Kidney (tissue), 14 donors: ENCODE results near the gene SLC35G1. TPM values are rescaled to one million over a fixed set of nuclear protein-coding genes. Genes with fewer than 3 reads are reported as not detected.
A peak's percentile ranks its signal among the peaks of the same experiment; 100 is the strongest.

Source experiments
- DNase-seq, 5 donors: peaks; one replicate each; pipeline ENCODE4 v3.0.0-alpha.2; 2013 to 2020
- FAIRE-seq: peaks from 2 replicates; lab custom pipeline; 2012; peaks lifted over from hg19 to GRCh38; lab: Jason Lieb, UNC
- H3K27ac ChIP-seq, 2 donors: one replicate each; pipeline ENCODE4 v1.7.0; 2013; ENCODE audit warnings: low read depth in 2 of 2, low read length in 2 of 2, inconsistent platforms in 1 of 2
- H3K27me3 ChIP-seq: one replicate; pipeline ENCODE4 v1.7.1; 2013; ENCODE audit warnings: low read length, inconsistent platforms; ENCODE audit not compliant: control insufficient read depth, insufficient read depth
- H3K36me3 ChIP-seq, 3 donors: one replicate each; pipeline versions ENCODE4 v1.7.0 to v1.7.1; 2013; ENCODE audit warnings: low read length in 3 of 3, control low read depth in 1 of 3, inconsistent platforms in 1 of 3; ENCODE audit not compliant: insufficient read depth in 3 of 3, control insufficient read depth in 2 of 3
- H3K4me1 ChIP-seq, 3 donors: one replicate each; pipeline versions ENCODE4 v1.7.0 to v1.7.1; 2013; ENCODE audit warnings: low read length in 3 of 3, inconsistent platforms in 1 of 3, low read depth in 1 of 3; ENCODE audit not compliant: control insufficient read depth in 2 of 3, insufficient read depth in 2 of 3
- H3K4me3 ChIP-seq, 3 donors: one replicate each; pipeline versions ENCODE4 v1.7.0 to v1.8.1; 2013; ENCODE audit warnings: low read length in 3 of 3, control low read depth in 1 of 3, inconsistent platforms in 1 of 3
- H3K9ac ChIP-seq, 3 donors: one replicate each; pipeline versions ENCODE4 v1.7.0 to v1.7.1; 2013; ENCODE audit warnings: low read length in 3 of 3, control low read depth in 1 of 3, inconsistent platforms in 1 of 3
- H3K9me3 ChIP-seq, 3 donors: one replicate each; pipeline versions ENCODE4 v1.7.0 to v1.7.1; 2013; ENCODE audit warnings: low read length in 3 of 3, control low read depth in 1 of 3, inconsistent platforms in 1 of 3; ENCODE audit not compliant: control insufficient read depth in 2 of 3, insufficient read depth in 1 of 3
- intact Hi-C: fragments of 100-400 bp; cut with DNase I; formaldehyde crosslinking; loops from one replicate; pipeline ENCODE4 v1.11.1; 2022
- polyA plus RNA-seq: library from polyadenylated mRNA; stranded (reverse); fragments of 350-450 nt; fragmentation: Illumina TruSeq; extraction: RNeasy Lipid Tissue Mini Kit (QIAGEN cat#74804); gene quantifications from one replicate; pipeline ENCODE4 v1.2.3, GENCODE V29; 2014; ENCODE audit warnings: low read depth, low replicate concordance; ENCODE audit not compliant: insufficient read depth
- total RNA-seq: library from RNA; stranded (reverse); fragmentation: NEBNext Ultra II Directional; extraction: Animal tissue kit (Norgen Biotek cat#: 25700); gene quantifications from one replicate; pipeline ENCODE4 v1.2.1, GENCODE V29; 2021
- TF ChIP-seq, protein P1 (sequence below): IDR thresholded peaks from 3 replicates; pipeline ENCODE4 v1.5.1; 2012; ENCODE audit warnings: mild to moderate bottlenecking, moderate library complexity, borderline replicate concordance; ENCODE audit not compliant: insufficient read depth; ENCODE audit errors: extremely low read depth
- donor health status: control.
- donor health status: control.
- donor health status: control.
- donor health status: control.
- donor health status: control.
- donor health status: DM: yes; HTN: yes; CAD: no.
- donor health status: Normal renal cell carcinoma (clear cell type).

Gene SLC35G1
- total and polyA plus RNA-seq, 2 donors from 2014 or later, result 2.6 to 3.1 TPM

DNA sequence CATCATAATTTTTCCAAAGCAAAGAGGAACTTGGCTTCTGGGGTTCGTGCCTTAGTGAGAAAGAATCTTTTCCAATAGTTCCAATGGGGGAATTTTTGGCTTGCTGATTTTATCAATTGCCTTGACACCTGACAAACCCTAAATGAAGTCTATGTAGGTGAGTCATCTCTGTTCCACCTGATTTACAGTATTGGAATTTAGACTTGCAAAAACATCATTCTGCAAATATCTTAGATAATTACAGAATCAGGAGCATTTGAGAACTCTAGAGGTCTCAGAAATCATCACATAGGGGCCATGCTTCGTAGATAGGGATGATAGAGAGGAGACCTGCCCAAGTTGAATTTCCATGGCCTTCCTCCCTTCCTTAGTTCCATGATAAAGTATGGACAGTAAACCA, 9.3 kb downstream of the SLC35G1 start:
- TF ChIP-seq, protein P1, sequence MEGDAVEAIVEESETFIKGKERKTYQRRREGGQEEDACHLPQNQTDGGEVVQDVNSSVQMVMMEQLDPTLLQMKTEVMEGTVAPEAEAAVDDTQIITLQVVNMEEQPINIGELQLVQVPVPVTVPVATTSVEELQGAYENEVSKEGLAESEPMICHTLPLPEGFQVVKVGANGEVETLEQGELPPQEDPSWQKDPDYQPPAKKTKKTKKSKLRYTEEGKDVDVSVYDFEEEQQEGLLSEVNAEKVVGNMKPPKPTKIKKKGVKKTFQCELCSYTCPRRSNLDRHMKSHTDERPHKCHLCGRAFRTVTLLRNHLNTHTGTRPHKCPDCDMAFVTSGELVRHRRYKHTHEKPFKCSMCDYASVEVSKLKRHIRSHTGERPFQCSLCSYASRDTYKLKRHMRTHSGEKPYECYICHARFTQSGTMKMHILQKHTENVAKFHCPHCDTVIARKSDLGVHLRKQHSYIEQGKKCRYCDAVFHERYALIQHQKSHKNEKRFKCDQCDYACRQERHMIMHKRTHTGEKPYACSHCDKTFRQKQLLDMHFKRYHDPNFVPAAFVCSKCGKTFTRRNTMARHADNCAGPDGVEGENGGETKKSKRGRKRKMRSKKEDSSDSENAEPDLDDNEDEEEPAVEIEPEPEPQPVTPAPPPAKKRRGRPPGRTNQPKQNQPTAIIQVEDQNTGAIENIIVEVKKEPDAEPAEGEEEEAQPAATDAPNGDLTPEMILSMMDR, result no peak
- H3K4me3 ChIP-seq, result no peak overlapping the region
- no peaks in the 10 kb centered on the region for H3K27me3 ChIP-seq
- H3K27ac ChIP-seq, result no peak overlapping the region
- no peak overlapping the region for H3K9ac ChIP-seq
- FAIRE-seq (no peak), DNase-seq (no peak)
- intact Hi-C loops, result no loop called here
- no peaks in the 10 kb centered on the region for H3K9me3 ChIP-seq
- no peaks in the 10 kb centered on the region for H3K4me1 ChIP-seq
- no peaks in the 10 kb centered on the region for H3K36me3 ChIP-seq

DNA sequence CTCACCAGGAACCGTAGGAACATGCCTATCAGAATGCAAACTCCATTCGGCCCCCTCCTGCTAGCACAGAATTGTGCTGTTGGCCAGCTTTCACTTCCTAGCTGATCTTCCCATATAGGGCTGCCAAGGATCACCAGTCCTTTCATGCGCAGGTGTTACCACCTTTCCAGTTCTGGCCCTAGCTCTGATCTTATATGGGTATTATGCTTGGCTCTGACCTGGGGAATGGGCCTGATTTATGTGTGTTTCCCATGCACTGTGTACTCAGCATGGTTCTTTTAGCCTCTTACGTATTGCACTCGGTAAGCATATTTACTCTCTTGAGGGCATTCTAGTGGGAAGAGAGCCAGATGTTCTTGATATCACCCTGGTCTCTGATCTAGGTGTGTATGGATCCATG, 11.1 kb downstream of the SLC35G1 start:
- DNase-seq (no peak), FAIRE-seq (no peak)
- Histone ChIP-seq H3K27me3 (no peaks in the 10 kb centered on the region), H3K9me3 (no peaks in the 10 kb centered on the region), H3K27ac (no peak overlapping the region), H3K4me1 (no peaks in the 10 kb centered on the region), H3K9ac (no peak overlapping the region), H3K4me3 (no peak overlapping the region), H3K36me3 (no peaks in the 10 kb centered on the region)
- intact Hi-C loops, result no loop called here
- TF ChIP-seq, protein P1, result no peak

DNA sequence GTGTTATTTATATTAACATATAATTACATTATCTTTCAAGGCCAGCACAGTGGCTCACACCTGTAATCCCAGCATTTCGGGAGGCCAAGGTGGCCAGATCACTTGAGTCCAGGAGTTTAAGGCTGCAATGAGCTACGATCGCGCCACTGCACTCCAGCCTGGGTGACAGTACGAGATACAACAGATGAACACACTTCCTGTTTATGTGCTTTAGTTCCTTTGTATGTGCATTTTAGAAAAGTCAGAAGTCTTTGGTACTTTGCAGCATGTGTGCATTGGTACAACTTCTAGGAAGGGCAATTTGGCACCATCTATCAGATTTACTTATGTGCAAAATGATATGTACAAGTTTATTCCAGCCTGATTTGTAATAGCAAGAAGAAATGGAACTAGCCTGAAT, 13.3 kb downstream of the SLC35G1 start:
- Histone ChIP-seq H3K9me3 (no peaks in the 10 kb centered on the region), H3K9ac (no peak overlapping the region), H3K4me3 (no peak overlapping the region), H3K27ac (no peak overlapping the region), H3K4me1 (no peaks in the 10 kb centered on the region), H3K27me3 (no peaks in the 10 kb centered on the region), H3K36me3 (no peaks in the 10 kb centered on the region)
- DNase-seq (no peak), FAIRE-seq (no peak)
- TF ChIP-seq, protein P1, result no peak
- intact Hi-C loops, result no loop called here

DNA sequence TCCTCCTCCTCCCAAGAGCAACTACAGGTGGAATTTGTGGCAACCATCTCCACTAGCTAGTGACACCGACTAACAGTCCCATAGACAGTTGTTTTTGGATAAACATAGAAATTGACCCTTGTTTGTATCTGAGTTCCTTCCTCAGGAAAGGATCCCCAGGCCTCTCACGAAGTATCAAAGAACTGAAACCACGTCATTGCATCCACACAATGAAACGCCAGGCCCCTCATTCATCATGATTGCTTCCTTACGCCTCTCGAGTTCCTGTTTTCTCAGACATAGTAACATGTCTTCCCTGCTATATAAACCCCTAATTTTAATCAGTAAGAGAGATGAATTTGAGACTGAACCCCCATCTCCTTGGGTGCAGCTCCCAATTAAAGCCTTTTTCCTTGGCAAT, 18.1 kb downstream of the SLC35G1 start:
- Histone ChIP-seq H3K27ac (no peak overlapping the region), H3K9me3 (no peaks in the 10 kb centered on the region), H3K27me3 (no peaks in the 10 kb centered on the region), H3K9ac (no peak overlapping the region), H3K4me3 (no peak overlapping the region), H3K36me3 (no peaks in the 10 kb centered on the region), H3K4me1 (no peaks in the 10 kb centered on the region)
- intact Hi-C loops, result loop anchor here (10.0 kb wide), 1 partner anchor 413 kb away; no protein-coding TSS in a partner anchor
- peak in 1 of 5 donors; percentile 29 for DNase-seq
- no peak for FAIRE-seq
- TF ChIP-seq, protein P1, result no peak
